H1 (cell line): Measurements from ENCODE around the gene UBE2E1. TPM values are rescaled to one million over a fixed set of nuclear protein-coding genes. Genes with fewer than 3 reads are reported as not detected.
A peak's percentile ranks its signal among the peaks of the same experiment; 100 is the strongest.

Experiments
- CTCF ChIA-PET: fragments of 300-600 bp; sonication (Branson Sonifier 250); formaldehyde crosslinking; loops from one replicate; lab custom pipeline; 2021; ENCODE audit not compliant: partially characterized antibody; lab: Charles Lee
- POLR2A ChIA-PET: fragments of 300-600 bp; sonication (Branson Sonifier 250); formaldehyde crosslinking; loops from one replicate; lab custom pipeline; 2021; ENCODE audit warnings: inconsistent platforms; ENCODE audit not compliant: partially characterized antibody; lab: Charles Lee
- DNase-seq, 2 experiments: peaks; one replicate each; pipeline versions ENCODE4 v3.0.0 to v3.0.0-alpha.2; 2010 to 2022; ENCODE audit warnings: low spot score in 2 of 2, low read depth in 1 of 2, mixed read lengths in 1 of 2
- FAIRE-seq: peaks from 2 replicates; lab custom pipeline; 2011; peaks lifted over from hg19 to GRCh38; lab: Jason Lieb, UNC
- H2AFZ ChIP-seq: 2 replicates; pipeline ENCODE4 v1.8.1; 2012; ENCODE audit warnings: low read length, inconsistent platforms
- H2AK5ac ChIP-seq: 2 replicates; pipeline ENCODE4 v1.6.1; 2013; ENCODE audit warnings: low read depth, low read length
- H2BK120ac ChIP-seq: replicated peaks from 2 replicates; pipeline ENCODE3; 2013; ENCODE audit warnings: low read depth, low read length, inconsistent platforms
- H2BK12ac ChIP-seq: 2 replicates; pipeline ENCODE4 v1.6.1; 2013; ENCODE audit warnings: low read depth, low read length
- H2BK15ac ChIP-seq: 2 replicates; pipeline ENCODE4 v1.6.1; 2013; ENCODE audit warnings: low read length
- H2BK20ac ChIP-seq: 2 replicates; pipeline ENCODE4 v1.6.1; 2013; ENCODE audit warnings: low read length
- H2BK5ac ChIP-seq: 2 replicates; pipeline ENCODE4 v1.6.1; 2013; ENCODE audit warnings: low read depth, low read length
- H3K14ac ChIP-seq: 2 replicates; pipeline ENCODE4 v1.6.1; 2013; ENCODE audit warnings: inconsistent platforms; ENCODE audit not compliant: insufficient read length
- H3K18ac ChIP-seq: 2 replicates; pipeline ENCODE4 v1.6.1; 2013; ENCODE audit warnings: low read length; ENCODE audit errors: extremely low read depth
- H3K23ac ChIP-seq: 2 replicates; pipeline ENCODE4 v1.6.1; 2013; ENCODE audit warnings: inconsistent platforms; ENCODE audit not compliant: insufficient read length
- H3K23me2 ChIP-seq: 2 replicates; pipeline ENCODE4 v1.6.1; 2013; ENCODE audit warnings: low read depth, low read length
- H3K27ac ChIP-seq: 2 replicates; pipeline ENCODE4 v1.6.1; 2011; ENCODE audit warnings: low read depth, low read length, inconsistent platforms
- H3K27me3 ChIP-seq, 4 experiments: replicated peaks in 1 of 4; 1 replicate in 1 of 4; 2 replicates in 3 of 4; pipeline versions ENCODE4 v1.6.1 to v1.8.1; 2011 to 2013; ENCODE audit warnings: low read length in 3 of 4, mild to moderate bottlenecking in 3 of 4, inconsistent platforms in 2 of 4, mixed read lengths in 2 of 4, moderate library complexity in 1 of 4; ENCODE audit not compliant: control insufficient read depth in 3 of 4, insufficient read depth in 3 of 4; ENCODE audit errors: extremely low read depth in 1 of 4
- H3K36me3 ChIP-seq, 4 experiments: 2 replicates each; pipeline versions ENCODE4 v1.6.1 to v1.8.1; 2011 to 2013; ENCODE audit warnings: mild to moderate bottlenecking in 4 of 4, low read length in 3 of 4, moderate library complexity in 2 of 4, control low read depth in 1 of 4, inconsistent platforms in 1 of 4; ENCODE audit not compliant: insufficient read depth in 4 of 4, control insufficient read depth in 2 of 4
- H3K4ac ChIP-seq: replicated peaks from 2 replicates; pipeline ENCODE3; 2013; ENCODE audit warnings: low read length, low read depth, mixed read lengths, inconsistent platforms; ENCODE audit not compliant: insufficient read length
- H3K4me1 ChIP-seq, 4 experiments: replicated peaks in 1 of 4; 1 replicate in 1 of 4; 2 replicates in 3 of 4; pipeline versions ENCODE4 v1.6.1 to v1.8.1; 2011 to 2013; ENCODE audit warnings: low read length in 3 of 4, inconsistent platforms in 2 of 4, mixed read lengths in 1 of 4; ENCODE audit not compliant: insufficient read depth in 4 of 4, control insufficient read depth in 3 of 4
- H3K4me2 ChIP-seq, 2 experiments: 2 replicates each; pipeline versions ENCODE4 v1.6.1 to v1.8.1; 2011 to 2013; ENCODE audit warnings: low read depth in 2 of 2, low read length in 2 of 2, control low read depth in 1 of 2, inconsistent platforms in 1 of 2, mild to moderate bottlenecking in 1 of 2; ENCODE audit not compliant: insufficient read depth in 1 of 2
- H3K4me3 ChIP-seq, 4 experiments: fragments of 200-600, 300-600 bp in 1 of 4; sonication (generic), shearing (Covaris generic), sonication (Bioruptor Twin) in 1 of 4; 2 replicates each; pipeline versions ENCODE4 v1.5.1 to v1.8.1; 2011 to 2016; ENCODE audit warnings: low read length in 4 of 4, low read depth in 3 of 4, control low read depth in 2 of 4, inconsistent platforms in 2 of 4, mild to moderate bottlenecking in 2 of 4, mixed read lengths in 1 of 4, moderate library complexity in 1 of 4; ENCODE audit not compliant: insufficient read depth in 2 of 4; ENCODE audit errors: extremely low read depth in 1 of 4
- H3K56ac ChIP-seq: replicated peaks from 2 replicates; pipeline ENCODE3; 2013; ENCODE audit warnings: low read depth, mild to moderate bottlenecking, mixed read lengths, low read length, inconsistent platforms; ENCODE audit not compliant: insufficient read length
- H3K79me1 ChIP-seq: 2 replicates; pipeline ENCODE4 v1.6.1; 2013; ENCODE audit warnings: low read depth, low read length, control low read depth
- H3K79me2 ChIP-seq, 2 experiments: 2 replicates each; pipeline versions ENCODE4 v1.6.1 to v1.8.1; 2012 to 2013; ENCODE audit warnings: low read length in 2 of 2, mild to moderate bottlenecking in 2 of 2, inconsistent platforms in 1 of 2; ENCODE audit not compliant: insufficient read depth in 2 of 2, control insufficient read depth in 1 of 2
- H3K9ac ChIP-seq, 4 experiments: replicated peaks in 1 of 4; 1 replicate in 1 of 4; 2 replicates in 3 of 4; pipeline versions ENCODE4 v1.6.1 to v1.8.1; 2011 to 2013; ENCODE audit warnings: low read depth in 3 of 4, low read length in 3 of 4, control low read depth in 2 of 4, mild to moderate bottlenecking in 2 of 4, moderate library complexity in 2 of 4, inconsistent platforms in 1 of 4; ENCODE audit errors: extremely low read depth in 1 of 4
- H3K9me3 ChIP-seq, 2 experiments: 2 replicates each; pipeline versions ENCODE4 v1.6.1 to v1.8.1; 2012 to 2013; ENCODE audit warnings: mild to moderate bottlenecking in 2 of 2, moderate library complexity in 2 of 2, control low read depth in 1 of 2, inconsistent platforms in 1 of 2, low read depth in 1 of 2, low read length in 1 of 2, mixed read lengths in 1 of 2; ENCODE audit not compliant: insufficient read depth in 2 of 2
- H4K20me1 ChIP-seq, 2 experiments: replicated peaks in 1 of 2; 2 replicates each; pipeline versions ENCODE3 to v1.8.1; 2011 to 2013; ENCODE audit warnings: inconsistent platforms in 2 of 2, low read length in 2 of 2, mild to moderate bottlenecking in 1 of 2; ENCODE audit not compliant: insufficient read depth in 2 of 2, control insufficient read depth in 1 of 2
- H4K5ac ChIP-seq: 2 replicates; pipeline ENCODE4 v1.6.1; 2013; ENCODE audit warnings: low read length, low read depth, mixed read lengths, inconsistent platforms; ENCODE audit not compliant: insufficient read length
- H4K8ac ChIP-seq: 2 replicates; pipeline ENCODE4 v1.8.0; 2013; ENCODE audit warnings: mild to moderate bottlenecking, moderate library complexity, low read length, inconsistent platforms; ENCODE audit not compliant: insufficient read depth; ENCODE audit errors: extremely low read depth
- H4K91ac ChIP-seq: replicated peaks from 2 replicates; pipeline ENCODE3; 2013; ENCODE audit warnings: low read length, mixed read lengths, inconsistent platforms; ENCODE audit not compliant: insufficient read length
- CEBPB ChIP-seq: IDR thresholded peaks from 2 replicates; pipeline ENCODE4 v1.6.1; 2012; ENCODE audit warnings: low read depth, low read length
- FOSL1 ChIP-seq: IDR thresholded peaks from 2 replicates; pipeline ENCODE4 v1.6.1; 2011; ENCODE audit warnings: mild to moderate bottlenecking, low read depth, low read length, moderate library complexity; ENCODE audit not compliant: insufficient read depth
- RBBP5 ChIP-seq: IDR thresholded peaks from 2 replicates; pipeline ENCODE4 v1.7.1; 2012; ENCODE audit warnings: low read depth, mild to moderate bottlenecking, inconsistent platforms, low read length, moderate library complexity, borderline replicate concordance
- polyA plus RNA-seq, 7 experiments: library from polyadenylated mRNA; depleted of rRNA in 3 of 7; stranded (reverse) in 5 of 7; unstranded in 2 of 7; fragments of >200 nt in 5 of 7; fragments of 200-250 nt in 2 of 7; gene quantifications; 1 replicate in 5 of 7; 2 replicates in 1 of 7; 4 replicates in 1 of 7; pipeline versions ENCODE4 v1.2.1 to v1.2.3, GENCODE V29; 2011 to 2013; ENCODE audit warnings: missing spikeins in 2 of 7, mixed read lengths in 2 of 7
- total RNA-seq: library from RNA; stranded (reverse); fragmentation: NEBNext Ultra II Directional; extraction: Animal tissue kit (Norgen Biotek cat#: 25700); gene quantifications from 2 replicates; pipeline ENCODE4 v1.2.1, GENCODE V29; 2021

UBE2E1 gene
- total and polyA plus RNA-seq, 2 of the 8 experiments (the other 6 are each of a cell fraction or from before 2014, with no cell fraction given), result 109 to 141 TPM

GRCh38 chr3:23938688-23939087, 132.9 kb downstream of the UBE2E1 start:
- H3K79me2 ChIP-seq, result no peaks in the 10 kb centered on the region
- TF ChIP-seq RBBP5 (no peak), FOSL1 (no peak), CEBPB (peak; percentile 16; the same call in 1 of the 2 replicates)
- H3K9me3 ChIP-seq, result no peaks in the 10 kb centered on the region
- no peak overlapping the region for H3K23ac ChIP-seq
- H3K4ac ChIP-seq, result no peak overlapping the region
- no peak overlapping the region for H2BK20ac ChIP-seq
- POLR2A ChIA-PET, result interaction anchor here (0.9 to 19.1 kb wide), 2 partner anchors 9 to 18 kb away, joined by 3 to 363 read pairs; partner anchors contain the start of genes NKIRAS1 and RPL15
- no peak overlapping the region for H3K18ac ChIP-seq
- no peak overlapping the region for H3K4me3 ChIP-seq
- H3K4me2 ChIP-seq, result no peak overlapping the region; a peak in 1 of 4 replicates
- H3K27ac ChIP-seq, result no peak overlapping the region
- peaks cover 0 to 3% (median 2%) of the 10 kb centered on the region in 4 experiments; a peak in 3 of 7 replicates for H3K4me1 ChIP-seq
- no peak for DNase-seq
- H4K20me1 ChIP-seq, result no peaks in the 10 kb centered on the region
- CTCF ChIA-PET, result no interaction called here
- H3K56ac ChIP-seq, result no peak overlapping the region
- H3K9ac ChIP-seq, result no peak overlapping the region
- no peaks in the 10 kb centered on the region; a peak in 1 of 8 replicates for H3K36me3 ChIP-seq
- no peak overlapping the region for H4K91ac ChIP-seq
- no peak for FAIRE-seq
- H4K8ac ChIP-seq, result no peak overlapping the region
- no peaks in the 10 kb centered on the region for H3K23me2 ChIP-seq
- no peaks in the 10 kb centered on the region; a peak in 1 of 7 replicates for H3K27me3 ChIP-seq
- no peak overlapping the region for H2BK120ac ChIP-seq
- no peak overlapping the region for H2AK5ac ChIP-seq
- no peak overlapping the region for H3K14ac ChIP-seq
- no peak overlapping the region for H2BK5ac ChIP-seq
- H2AFZ ChIP-seq, result peak overlapping the region; percentile 47; the same call in 1 of the 2 replicates
- no peak overlapping the region for H2BK15ac ChIP-seq
- no peaks in the 10 kb centered on the region for H3K79me1 ChIP-seq
- H2BK12ac ChIP-seq, result no peak overlapping the region
- no peak overlapping the region for H4K5ac ChIP-seq
